ENCODE results near the gene CBFA2T3.

Gene CBFA2T3

DNA sequence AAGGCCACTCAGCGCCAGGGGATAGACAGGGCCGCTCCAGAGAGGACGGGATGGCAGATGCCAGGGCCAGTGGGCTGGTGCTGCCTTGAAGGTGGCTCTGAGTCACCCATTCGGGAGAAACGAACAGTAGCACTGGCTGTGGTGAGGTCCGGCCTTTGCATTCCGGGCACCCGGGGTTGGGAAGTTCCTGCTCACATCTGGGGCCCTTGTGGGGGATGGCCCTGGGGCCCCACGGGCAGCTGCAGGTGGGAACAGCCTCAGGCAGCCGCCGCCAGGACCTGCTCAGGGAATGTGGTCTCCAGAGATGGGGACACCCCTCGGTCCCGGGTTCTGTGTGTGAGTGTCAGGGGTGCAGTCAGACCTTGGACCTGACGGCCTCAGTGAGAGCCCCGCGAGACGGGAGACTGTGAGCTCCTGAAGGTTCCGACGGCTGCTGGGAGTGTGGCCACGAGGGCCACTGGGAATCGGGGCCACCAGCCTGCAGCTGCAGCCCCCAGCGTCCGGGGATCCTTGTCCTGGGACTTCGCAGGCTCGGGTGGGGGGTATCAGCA lies 1.4 kb downstream of the CBFA2T3 start:
- no peak for DNase-seq (ENCODE audit: low spot score)
- H3K4me3 ChIP-seq: peak overlapping the region; percentile 50
- H3K27ac ChIP-seq: no peak overlapping the region
- TF ChIP-seq, protein P1, sequence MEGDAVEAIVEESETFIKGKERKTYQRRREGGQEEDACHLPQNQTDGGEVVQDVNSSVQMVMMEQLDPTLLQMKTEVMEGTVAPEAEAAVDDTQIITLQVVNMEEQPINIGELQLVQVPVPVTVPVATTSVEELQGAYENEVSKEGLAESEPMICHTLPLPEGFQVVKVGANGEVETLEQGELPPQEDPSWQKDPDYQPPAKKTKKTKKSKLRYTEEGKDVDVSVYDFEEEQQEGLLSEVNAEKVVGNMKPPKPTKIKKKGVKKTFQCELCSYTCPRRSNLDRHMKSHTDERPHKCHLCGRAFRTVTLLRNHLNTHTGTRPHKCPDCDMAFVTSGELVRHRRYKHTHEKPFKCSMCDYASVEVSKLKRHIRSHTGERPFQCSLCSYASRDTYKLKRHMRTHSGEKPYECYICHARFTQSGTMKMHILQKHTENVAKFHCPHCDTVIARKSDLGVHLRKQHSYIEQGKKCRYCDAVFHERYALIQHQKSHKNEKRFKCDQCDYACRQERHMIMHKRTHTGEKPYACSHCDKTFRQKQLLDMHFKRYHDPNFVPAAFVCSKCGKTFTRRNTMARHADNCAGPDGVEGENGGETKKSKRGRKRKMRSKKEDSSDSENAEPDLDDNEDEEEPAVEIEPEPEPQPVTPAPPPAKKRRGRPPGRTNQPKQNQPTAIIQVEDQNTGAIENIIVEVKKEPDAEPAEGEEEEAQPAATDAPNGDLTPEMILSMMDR (IDR thresholded peaks at IDR 0.05): no peak

- TF ChIP-seq, protein P1 (IDR thresholded peaks at IDR 0.05): no peak
- H3K4me3 ChIP-seq: no peak overlapping the region
- DNase-seq (ENCODE audit: low spot score): no peak
- H3K27ac ChIP-seq: no peak overlapping the region
Observed at GRCh38 chr16:88974916-88975215, 2.1 kb downstream of the CBFA2T3 start.

GRCh38 chr16:88974080-88974915 lies 2.7 kb downstream of the CBFA2T3 start:
- Histone ChIP-seq H3K27ac (no peak overlapping the region), H3K4me3 (no peak overlapping the region)
- DNase-seq (ENCODE audit: low spot score): no peak
- TF ChIP-seq, protein P1 (IDR thresholded peaks at IDR 0.05): no peak

DNA sequence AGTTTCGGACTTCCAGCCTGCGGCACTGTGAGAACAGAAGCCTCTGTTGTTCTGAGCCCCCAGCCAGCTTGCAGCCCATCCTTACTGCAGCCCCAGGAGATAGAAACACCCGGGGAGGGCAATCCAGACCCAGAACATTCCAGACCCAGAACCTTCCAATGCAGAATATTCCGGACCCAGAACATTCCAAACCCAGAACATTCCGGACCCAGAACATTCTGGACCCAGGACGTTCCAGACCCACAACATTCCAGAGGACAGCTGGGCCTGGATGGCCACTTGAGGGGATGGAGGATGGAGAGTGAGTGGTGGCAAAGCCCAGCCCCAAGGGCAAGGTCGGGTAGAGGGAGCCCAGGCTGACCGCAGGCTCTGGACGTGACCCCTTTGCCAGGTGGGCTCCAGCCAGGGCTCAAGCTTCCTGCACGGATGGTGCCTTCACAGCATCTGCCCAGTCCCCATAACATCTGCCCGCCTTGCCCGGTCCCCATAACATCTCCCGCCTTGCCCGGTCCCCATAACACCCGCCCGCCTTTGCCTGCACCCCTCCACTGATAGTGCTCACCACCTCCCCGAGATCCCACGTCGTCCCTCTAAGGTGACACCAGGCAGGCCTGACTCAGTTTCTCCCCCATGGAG lies 3.5 kb downstream of the CBFA2T3 start:
- Histone ChIP-seq H3K27ac (no peak overlapping the region), H3K4me3 (no peak overlapping the region)
- no peak for DNase-seq (ENCODE audit: low spot score)
- TF ChIP-seq, protein P1 (IDR thresholded peaks at IDR 0.05): no peak

- no peak overlapping the region for H3K4me3 ChIP-seq
Observed at GRCh38 chr16:88973007-88973410, 4.0 kb downstream of the CBFA2T3 start.

DNA sequence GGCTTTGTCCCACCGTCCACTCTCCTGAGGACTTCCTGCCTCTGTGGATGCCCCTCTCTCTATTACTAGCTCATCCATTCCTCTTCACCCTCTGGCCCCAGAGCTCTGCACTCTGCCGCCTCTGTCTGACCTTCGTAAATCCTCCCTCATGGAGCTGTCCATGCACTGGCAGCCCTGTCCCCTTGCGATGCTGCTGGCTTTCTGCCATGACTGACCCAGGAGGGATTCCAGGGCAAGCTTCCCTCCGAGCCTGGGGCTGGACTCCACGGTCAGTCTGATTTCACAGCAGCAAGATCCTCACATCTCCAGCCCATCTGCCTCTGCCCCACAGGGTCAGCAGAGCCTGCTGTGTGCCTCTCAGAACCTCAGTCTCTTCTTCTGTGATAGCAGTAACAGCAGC lies 4.7 kb downstream of the CBFA2T3 start:
- Histone ChIP-seq H3K27ac (no peak overlapping the region), H3K4me3 (no peak overlapping the region)
- TF ChIP-seq, protein P1 (IDR thresholded peaks at IDR 0.05): no peak
- DNase-seq (ENCODE audit: low spot score): no peak

More at GRCh38 chr16:88973007-88973410, 4.0 kb downstream of the CBFA2T3 start:
- TF ChIP-seq, protein P1 (IDR thresholded peaks at IDR 0.05): no peak
- DNase-seq (ENCODE audit: low spot score): no peak
- H3K27ac ChIP-seq: no peak overlapping the region
